BJ (cell line): ENCODE results near the gene MTHFD1L. TPM values are rescaled to one million over a fixed set of nuclear protein-coding genes. Genes with fewer than 3 reads are reported as not detected.

Experiments
- CTCF ChIA-PET: fragments of 350-600 bp; formaldehyde crosslinking; extraction: SDS; loops from one replicate; lab custom pipeline; 2021; ENCODE audit warnings: antibody characterized with exemption, inconsistent platforms; lab: Yijun Ruan, JAX
- POLR2A ChIA-PET: fragments of 300-600 bp; sonication (Branson Sonifier 250); formaldehyde crosslinking; extraction: SDS; loops from one replicate; lab custom pipeline; 2021; ENCODE audit warnings: antibody characterized with exemption; lab: Charles Lee
- DNase-seq: peaks from one replicate; pipeline ENCODE4 v3.0.0-alpha.2; 2011; ENCODE audit warnings: low read depth
- H3K27me3 ChIP-seq: 2 replicates; pipeline ENCODE4 v1.6.0; 2011; ENCODE audit warnings: low read length; ENCODE audit not compliant: control insufficient read depth, insufficient read depth
- H3K36me3 ChIP-seq: 2 replicates; pipeline ENCODE4 v1.5.1; 2011; ENCODE audit warnings: low read length; ENCODE audit not compliant: control insufficient read depth, insufficient read depth
- H3K4me3 ChIP-seq: 2 replicates; pipeline ENCODE4 v1.5.1; 2011; ENCODE audit warnings: low read depth, mild to moderate bottlenecking, control low read depth, low read length
- CTCF ChIP-seq: IDR thresholded peaks from 2 replicates; pipeline ENCODE4 v1.5.1; 2011; ENCODE audit warnings: low read depth, mild to moderate bottlenecking, control low read depth, inconsistent platforms, low read length, moderate library complexity; ENCODE audit not compliant: insufficient read depth
- polyA plus RNA-seq: library from polyadenylated mRNA; depleted of rRNA; stranded (reverse); fragments of >200 nt; gene quantifications from 2 replicates; pipeline ENCODE4 v1.2.3, GENCODE V29; 2011

MTHFD1L gene
- polyA plus RNA-seq, 1 experiment = 58.9 TPM

GRCh38 chr6:150991487-150991886 lies 126.0 kb downstream of the MTHFD1L start:
- peaks cover 9% of the 10 kb centered on the region for H3K36me3 ChIP-seq
- DNase-seq = no peak
- H3K4me3 ChIP-seq = no peak overlapping the region
- TF ChIP-seq CTCF = no peak
- ChIA-PET POLR2A (no interaction called here), CTCF (no interaction called here)
- H3K27me3 ChIP-seq = no peaks in the 10 kb centered on the region

GRCh38 chr6:150992262-150992661 lies 126.8 kb downstream of the MTHFD1L start:
- Histone ChIP-seq H3K36me3 (peaks cover 10% of the 10 kb centered on the region), H3K4me3 (no peak overlapping the region), H3K27me3 (no peaks in the 10 kb centered on the region)
- DNase-seq = no peak
- POLR2A ChIA-PET = no interaction called here
- TF ChIP-seq CTCF = no peak
- CTCF ChIA-PET = interaction anchor here (0.7 kb wide), 1 partner anchor 21 kb away, joined by 3 read pairs; no protein-coding TSS in a partner anchor

- POLR2A ChIA-PET = no interaction called here
- CTCF ChIA-PET = no interaction called here
- no peak overlapping the region for H3K4me3 ChIP-seq
- peaks cover 8% of the 10 kb centered on the region for H3K36me3 ChIP-seq
- no peak for DNase-seq
- H3K27me3 ChIP-seq = no peaks in the 10 kb centered on the region
- no peak for TF ChIP-seq CTCF
Observed at GRCh38 chr6:150992703-150993102, 127.2 kb downstream of the MTHFD1L start.

GRCh38 chr6:150993253-150993652 lies 127.8 kb downstream of the MTHFD1L start:
- POLR2A ChIA-PET = no interaction called here
- DNase-seq = no peak
- Histone ChIP-seq H3K27me3 (no peaks in the 10 kb centered on the region), H3K4me3 (no peak overlapping the region), H3K36me3 (peaks cover 8% of the 10 kb centered on the region)
- no peak for TF ChIP-seq CTCF
- CTCF ChIA-PET = no interaction called here

GRCh38 chr6:150994026-150994425 lies 128.5 kb downstream of the MTHFD1L start:
- CTCF ChIA-PET = interaction anchor here (1.2 kb wide), 1 partner anchor 330 kb away, joined by 3 read pairs; no protein-coding TSS in a partner anchor
- Histone ChIP-seq H3K4me3 (no peak overlapping the region), H3K27me3 (no peaks in the 10 kb centered on the region), H3K36me3 (peaks cover 8% of the 10 kb centered on the region)
- no peak for TF ChIP-seq CTCF
- DNase-seq = no peak
- POLR2A ChIA-PET = no interaction called here
